ENCODE measurements around the gene NOMO2.
"Not testable (repeated sequence)": the region's sequence is repeated elsewhere in the genome, so short reads cannot be mapped to it uniquely, and the experiment has no call there.

- TF ChIP-seq CTCF (IDR thresholded peaks at IDR 0.05 in 4 of 5, conservative IDR thresholded peaks at IDR 0.05 in 1 of 5); POLR2A (IDR thresholded peaks at IDR 0.05): not testable (repeated sequence)
Observed at GRCh38 chr16:18586560-18587540, 25.0 kb upstream of the NOMO2 start.
